Fibroblast of lung (primary cell): ENCODE data around the gene CYTIP.

Experiments used
- EZH2 ChIP-seq: IDR thresholded peaks from 2 replicates; pipeline ENCODE4 v1.5.1; 2012; ENCODE audit warnings: low read length, control low read depth, mild to moderate bottlenecking; ENCODE audit errors: missing control alignments
- TF ChIP-seq, protein P1 (sequence below), 2 donors: IDR thresholded peaks in 1 of 2; conservative IDR thresholded peaks in 1 of 2; 1 replicate in 1 of 2; 2 replicates in 1 of 2; pipeline ENCODE4 v1.5.1; 2011 to 2012; ENCODE audit warnings: low read length in 2 of 2, control low read depth in 1 of 2, inconsistent platforms in 1 of 2, low read depth in 1 of 2, mild to moderate bottlenecking in 1 of 2

DNA sequence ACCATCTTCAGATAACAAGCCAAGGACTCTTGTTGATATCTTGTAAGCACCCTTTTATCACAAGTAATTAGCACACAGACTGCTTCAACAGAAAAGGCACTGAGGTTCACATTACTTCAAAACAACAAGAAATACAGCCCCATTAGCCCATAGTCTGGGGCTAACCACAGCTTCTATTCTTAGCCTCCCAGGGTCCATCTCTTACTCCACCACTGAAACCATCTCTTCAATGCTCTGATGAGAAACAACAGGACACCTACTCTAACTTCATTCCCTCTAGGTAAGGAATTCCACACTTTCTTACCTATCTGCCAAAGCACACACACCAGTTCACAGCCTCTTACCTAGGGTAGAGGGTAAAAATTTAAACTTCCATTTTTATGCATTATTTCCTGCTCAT is 26.4 kb upstream of the CYTIP start:
- TF ChIP-seq, protein P1, sequence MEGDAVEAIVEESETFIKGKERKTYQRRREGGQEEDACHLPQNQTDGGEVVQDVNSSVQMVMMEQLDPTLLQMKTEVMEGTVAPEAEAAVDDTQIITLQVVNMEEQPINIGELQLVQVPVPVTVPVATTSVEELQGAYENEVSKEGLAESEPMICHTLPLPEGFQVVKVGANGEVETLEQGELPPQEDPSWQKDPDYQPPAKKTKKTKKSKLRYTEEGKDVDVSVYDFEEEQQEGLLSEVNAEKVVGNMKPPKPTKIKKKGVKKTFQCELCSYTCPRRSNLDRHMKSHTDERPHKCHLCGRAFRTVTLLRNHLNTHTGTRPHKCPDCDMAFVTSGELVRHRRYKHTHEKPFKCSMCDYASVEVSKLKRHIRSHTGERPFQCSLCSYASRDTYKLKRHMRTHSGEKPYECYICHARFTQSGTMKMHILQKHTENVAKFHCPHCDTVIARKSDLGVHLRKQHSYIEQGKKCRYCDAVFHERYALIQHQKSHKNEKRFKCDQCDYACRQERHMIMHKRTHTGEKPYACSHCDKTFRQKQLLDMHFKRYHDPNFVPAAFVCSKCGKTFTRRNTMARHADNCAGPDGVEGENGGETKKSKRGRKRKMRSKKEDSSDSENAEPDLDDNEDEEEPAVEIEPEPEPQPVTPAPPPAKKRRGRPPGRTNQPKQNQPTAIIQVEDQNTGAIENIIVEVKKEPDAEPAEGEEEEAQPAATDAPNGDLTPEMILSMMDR (conservative IDR thresholded peaks at IDR 0.05 in 1 of 2, IDR thresholded peaks at IDR 0.05 in 1 of 2; ENCODE audit: low read depth in 1 of 2, low read length in 2 of 2): no peak
- TF ChIP-seq EZH2: no peak
